Measurements from ENCODE around the gene ARHGAP27. TPM values are rescaled to one million over a fixed set of nuclear protein-coding genes. Genes with fewer than 3 reads are reported as not detected.
A peak's percentile ranks its signal among the peaks of the same experiment; 100 is the strongest.

Gene ARHGAP27
- total RNA-seq, 1 donor from 2014 or later, result 73.8 TPM

DNA sequence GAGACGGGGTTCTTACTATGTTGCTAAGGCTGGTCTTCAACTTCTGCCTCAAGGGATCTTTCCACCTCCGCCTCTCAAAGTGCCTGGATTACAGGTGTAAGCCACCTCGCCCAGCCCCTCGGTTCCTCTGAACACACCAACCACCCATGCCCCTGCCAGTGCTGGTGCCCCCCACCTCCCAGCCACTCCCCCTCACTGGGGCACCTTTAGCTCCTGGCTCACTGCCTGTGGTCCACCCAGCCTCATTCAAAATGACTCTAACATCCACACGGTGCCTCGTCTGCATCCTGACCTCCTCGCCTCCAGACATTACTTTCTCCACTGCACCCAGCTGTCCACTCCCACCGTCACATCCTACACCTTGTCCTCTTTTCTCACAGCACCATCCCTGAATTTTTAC, 55.3 kb downstream of the ARHGAP27 start:
- no peak overlapping the region for H3K27ac ChIP-seq
- no peaks in the 10 kb centered on the region for H3K27me3 ChIP-seq
- intact Hi-C loops (cut with DNase I), result no loop called here
- DNase-seq, result no peak
- H3K9me3 ChIP-seq, result no peaks in the 10 kb centered on the region
- TF ChIP-seq, protein P1, sequence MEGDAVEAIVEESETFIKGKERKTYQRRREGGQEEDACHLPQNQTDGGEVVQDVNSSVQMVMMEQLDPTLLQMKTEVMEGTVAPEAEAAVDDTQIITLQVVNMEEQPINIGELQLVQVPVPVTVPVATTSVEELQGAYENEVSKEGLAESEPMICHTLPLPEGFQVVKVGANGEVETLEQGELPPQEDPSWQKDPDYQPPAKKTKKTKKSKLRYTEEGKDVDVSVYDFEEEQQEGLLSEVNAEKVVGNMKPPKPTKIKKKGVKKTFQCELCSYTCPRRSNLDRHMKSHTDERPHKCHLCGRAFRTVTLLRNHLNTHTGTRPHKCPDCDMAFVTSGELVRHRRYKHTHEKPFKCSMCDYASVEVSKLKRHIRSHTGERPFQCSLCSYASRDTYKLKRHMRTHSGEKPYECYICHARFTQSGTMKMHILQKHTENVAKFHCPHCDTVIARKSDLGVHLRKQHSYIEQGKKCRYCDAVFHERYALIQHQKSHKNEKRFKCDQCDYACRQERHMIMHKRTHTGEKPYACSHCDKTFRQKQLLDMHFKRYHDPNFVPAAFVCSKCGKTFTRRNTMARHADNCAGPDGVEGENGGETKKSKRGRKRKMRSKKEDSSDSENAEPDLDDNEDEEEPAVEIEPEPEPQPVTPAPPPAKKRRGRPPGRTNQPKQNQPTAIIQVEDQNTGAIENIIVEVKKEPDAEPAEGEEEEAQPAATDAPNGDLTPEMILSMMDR (IDR thresholded peaks at IDR 0.05), result no peak
- ATAC-seq, result no peak
- H3K36me3 ChIP-seq, result no peaks in the 10 kb centered on the region
- H3K4me3 ChIP-seq, result no peak overlapping the region
- peaks cover 12% of the 10 kb centered on the region for H3K4me1 ChIP-seq

DNA sequence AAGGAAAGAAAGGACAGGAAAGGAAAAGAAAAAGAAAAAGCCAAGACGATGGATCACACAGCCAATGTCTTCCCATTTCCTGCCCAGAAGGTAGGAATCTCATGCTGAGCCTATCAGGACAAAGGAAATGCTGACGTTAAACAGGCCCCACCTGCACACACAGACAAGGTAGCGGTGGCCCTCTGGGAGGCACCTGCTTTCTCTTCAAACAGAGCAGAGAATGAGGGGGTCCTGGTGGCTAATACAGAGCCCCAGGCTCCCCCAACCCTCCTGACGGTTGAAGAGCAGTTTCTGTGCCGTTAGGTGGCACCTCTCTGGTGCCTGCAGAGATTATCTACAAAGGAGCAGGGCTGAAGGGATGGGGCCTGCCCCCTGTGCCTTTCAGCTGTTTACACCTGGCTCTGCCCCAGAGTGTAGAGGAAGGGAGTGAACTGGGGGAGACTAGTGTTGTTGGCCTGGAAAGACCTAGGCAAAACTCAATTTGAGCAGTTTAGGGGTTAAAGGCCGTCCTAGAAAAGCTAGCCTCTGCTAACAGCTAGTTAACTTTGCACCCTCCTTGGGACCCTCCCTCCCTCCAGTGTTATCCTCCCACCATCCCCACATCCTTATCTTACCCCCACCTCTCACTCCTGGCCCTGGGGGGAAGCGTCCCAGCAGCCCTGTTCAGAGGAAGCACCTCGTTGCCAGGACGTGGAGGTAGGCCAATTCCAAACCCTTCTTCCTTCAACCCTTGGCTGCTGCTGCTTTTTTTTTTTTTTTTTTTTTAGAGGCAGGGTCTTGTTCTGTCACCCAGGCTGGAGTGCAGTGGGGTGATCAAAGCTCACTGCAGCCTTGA, 56.3 kb downstream of the ARHGAP27 start:
- TF ChIP-seq, protein P1 (IDR thresholded peaks at IDR 0.05), result no peak
- intact Hi-C loops (cut with DNase I), result no loop called here
- Histone ChIP-seq H3K4me1 (peaks cover 21% of the 10 kb centered on the region), H3K36me3 (no peaks in the 10 kb centered on the region), H3K4me3 (no peak overlapping the region), H3K27me3 (no peaks in the 10 kb centered on the region), H3K9me3 (no peaks in the 10 kb centered on the region), H3K27ac (no peak overlapping the region)
- ATAC-seq (no peak), DNase-seq (no peak)

DNA sequence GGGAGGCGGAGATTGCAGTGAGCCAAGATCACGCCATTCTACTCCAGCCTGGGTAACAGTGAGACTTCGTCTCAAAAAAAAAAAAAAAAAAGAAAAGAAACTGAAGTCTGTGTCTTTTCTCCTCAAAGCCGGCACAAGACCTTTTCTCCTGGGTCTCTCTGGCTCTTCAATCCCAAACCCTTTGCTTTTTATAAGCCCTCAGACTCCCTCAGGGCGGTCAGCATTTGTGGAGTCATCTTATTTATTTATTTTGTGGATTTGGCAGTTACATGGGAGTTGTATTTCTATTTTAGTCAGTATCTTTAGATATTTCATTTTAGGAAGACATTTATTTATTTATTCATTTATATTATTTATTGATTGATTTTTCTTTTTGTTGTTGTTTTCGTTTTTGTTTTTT, 58.2 kb downstream of the ARHGAP27 start:
- no peaks in the 10 kb centered on the region for H3K27me3 ChIP-seq
- peaks cover 28% of the 10 kb centered on the region for H3K4me1 ChIP-seq
- intact Hi-C loops (cut with DNase I), result no loop called here
- DNase-seq, result no peak
- H3K9me3 ChIP-seq, result no peaks in the 10 kb centered on the region
- H3K4me3 ChIP-seq, result no peak overlapping the region
- no peak for ATAC-seq
- TF ChIP-seq, protein P1 (IDR thresholded peaks at IDR 0.05), result no peak
- no peaks in the 10 kb centered on the region for H3K36me3 ChIP-seq
- no peak overlapping the region for H3K27ac ChIP-seq

DNA sequence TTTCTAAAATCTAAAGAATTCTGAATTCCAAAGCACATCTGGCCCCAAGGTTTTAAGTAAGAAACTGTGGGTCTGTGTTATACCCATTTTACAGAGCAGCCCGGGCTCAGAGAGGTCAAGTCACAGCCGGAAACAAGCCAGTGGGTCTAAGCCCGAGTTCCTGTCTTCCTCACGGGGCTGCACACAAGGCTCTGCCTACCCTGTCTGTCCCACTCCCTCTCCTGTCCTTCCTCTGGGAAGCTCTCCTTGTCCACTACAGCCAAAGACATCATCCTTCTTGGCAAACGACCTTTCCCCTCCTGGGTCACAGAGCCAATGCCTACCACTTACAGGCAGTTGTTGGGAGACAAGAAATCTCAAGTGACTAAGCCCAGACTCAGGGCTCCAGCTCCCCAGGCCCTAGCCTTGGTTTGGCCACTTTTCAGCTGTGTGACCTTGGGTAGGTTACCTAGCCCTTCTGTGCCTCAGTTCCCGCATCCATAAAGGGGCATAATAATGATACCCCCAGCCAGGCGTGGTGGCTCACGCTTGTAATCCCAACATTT, 60.3 kb downstream of the ARHGAP27 start:
- no peaks in the 10 kb centered on the region for H3K36me3 ChIP-seq
- H3K27me3 ChIP-seq, result no peaks in the 10 kb centered on the region
- H3K9me3 ChIP-seq, result no peaks in the 10 kb centered on the region
- H3K27ac ChIP-seq, result peak overlapping the region; percentile 90
- H3K4me3 ChIP-seq, result peak overlapping the region; percentile 45
- TF ChIP-seq, protein P1 (IDR thresholded peaks at IDR 0.05), result no peak
- DNase-seq, result peak; percentile 23
- intact Hi-C loops (cut with DNase I), result no loop called here
- ATAC-seq, result no peak
- H3K4me1 ChIP-seq, result peaks cover 28% of the 10 kb centered on the region

DNA sequence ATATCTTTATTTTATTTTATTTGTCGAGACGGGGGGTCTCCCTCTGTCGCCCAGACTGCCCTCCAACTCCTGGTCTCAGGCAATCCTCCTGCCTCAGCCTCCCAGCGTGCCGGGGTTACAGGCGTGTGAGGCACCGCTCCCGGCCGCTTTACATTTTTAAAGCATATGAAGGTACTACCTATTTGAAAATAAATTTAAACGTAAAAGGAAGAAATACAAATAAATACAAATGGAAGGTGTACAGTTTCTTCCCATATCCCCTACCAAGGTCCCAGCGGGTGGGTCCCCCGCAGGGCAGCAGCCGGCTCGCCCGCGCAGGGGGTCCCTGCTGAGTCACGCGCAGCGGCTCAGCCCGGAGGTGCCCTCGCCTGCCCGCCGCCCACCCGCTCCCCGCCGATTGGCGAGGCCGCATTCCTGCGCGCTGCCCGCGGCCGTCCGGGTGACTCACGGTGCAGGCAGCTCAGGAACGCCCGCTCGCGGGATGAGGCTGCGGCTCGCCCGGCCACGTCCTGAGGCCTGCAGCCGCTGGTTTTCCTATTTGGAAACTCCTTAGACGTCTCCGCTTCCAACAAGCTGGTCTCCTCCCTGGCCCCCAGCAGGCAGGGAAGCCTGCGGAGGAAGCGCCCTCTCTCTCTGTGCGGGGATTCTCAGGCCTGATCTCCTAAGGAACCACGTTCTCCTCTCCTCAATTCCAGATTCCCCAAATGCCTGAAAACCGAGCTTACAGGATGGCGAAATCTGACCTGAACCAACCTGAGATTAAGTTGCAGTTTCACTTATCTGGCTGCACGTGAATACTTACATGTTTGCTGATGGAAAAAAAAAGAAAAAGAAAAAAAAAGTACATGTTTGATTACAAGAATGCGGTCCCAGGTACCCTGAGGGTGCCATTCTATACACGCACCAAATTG, 61.0 kb downstream of the ARHGAP27 start:
- peak overlapping the region; percentile 45 for H3K4me3 ChIP-seq
- H3K9me3 ChIP-seq, result no peaks in the 10 kb centered on the region
- TF ChIP-seq, protein P1 (IDR thresholded peaks at IDR 0.05), result no peak
- DNase-seq, result peak; percentile 93
- H3K36me3 ChIP-seq, result no peaks in the 10 kb centered on the region
- no peaks in the 10 kb centered on the region for H3K27me3 ChIP-seq
- peak overlapping the region; percentile 90 for H3K27ac ChIP-seq
- peak; percentile 97 for ATAC-seq
- H3K4me1 ChIP-seq, result peaks cover 28% of the 10 kb centered on the region
- intact Hi-C loops (cut with DNase I), result no loop called here
